Measurements from ENCODE around the gene THSD8. TPM values are rescaled to one million over a fixed set of nuclear protein-coding genes. Genes with fewer than 3 reads are reported as not detected.
A peak's percentile ranks its signal among the peaks of the same experiment; 100 is the strongest.

THSD8 gene
- total and polyA plus RNA-seq, 2 donors (not counting 1 experiment from before 2014, with no cell fraction given) = not detected

DNA sequence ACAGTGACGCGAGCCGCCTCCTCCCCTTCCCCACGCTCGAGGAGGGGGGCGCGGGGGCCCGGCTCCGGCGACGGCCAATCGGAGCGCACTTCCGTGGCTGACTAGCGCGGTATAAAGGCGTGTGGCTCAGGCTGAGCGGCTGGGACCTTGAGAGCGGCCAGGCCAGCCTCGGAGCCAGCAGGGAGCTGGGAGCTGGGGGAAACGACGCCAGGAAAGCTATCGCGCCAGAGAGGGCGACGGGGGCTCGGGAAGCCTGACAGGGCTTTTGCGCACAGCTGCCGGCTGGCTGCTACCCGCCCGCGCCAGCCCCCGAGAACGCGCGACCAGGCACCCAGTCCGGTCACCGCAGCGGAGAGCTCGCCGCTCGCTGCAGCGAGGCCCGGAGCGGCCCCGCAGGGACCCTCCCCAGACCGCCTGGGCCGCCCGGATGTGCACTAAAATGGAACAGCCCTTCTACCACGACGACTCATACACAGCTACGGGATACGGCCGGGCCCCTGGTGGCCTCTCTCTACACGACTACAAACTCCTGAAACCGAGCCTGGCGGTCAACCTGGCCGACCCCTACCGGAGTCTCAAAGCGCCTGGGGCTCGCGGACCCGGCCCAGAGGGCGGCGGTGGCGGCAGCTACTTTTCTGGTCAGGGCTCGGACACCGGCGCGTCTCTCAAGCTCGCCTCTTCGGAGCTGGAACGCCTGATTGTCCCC lies 10.4 kb upstream of the THSD8 start, which contains the start of gene JUNB:
Gene JUNB (plus strand): TSS at position 142 of the 706 bp plus-strand sequence. CDS start 286 bp downstream, at position 428.
- Histone ChIP-seq H3K4me1 (ENCODE audit: control insufficient read depth, extremely low read depth, insufficient read depth, low read length) (peaks cover 27% of the 10 kb centered on the region), H3K4me2 (ENCODE audit: extremely low read depth, insufficient read depth, low read length) (peak within 1 kb of the TSS; percentile 97), H3K36me3 (ENCODE audit: control insufficient read depth, insufficient read depth, low read length) (peaks cover 2% of the 10 kb centered on the region), H3K9ac (ENCODE audit: insufficient read depth, low read length) (peak within 1 kb of the TSS; percentile 99), H3K4me3 (replicated peaks in 1 of 4; ENCODE audit: control extremely low read depth in 1 of 4, insufficient read depth in 1 of 4, low read depth in 3 of 4, low read length in 4 of 4) (peak within 1 kb of the TSS; percentile 73 to 98 (median 94)), H2AFZ (ENCODE audit: low read length) (no peak within 1 kb of the TSS), H3K9me3 (ENCODE audit: control insufficient read depth, insufficient read depth, low read depth, low read length) (no peaks in the 10 kb centered on the region), H3K79me2 (ENCODE audit: control insufficient read depth, insufficient read depth, low read length) (peaks cover 20% of the 10 kb centered on the region), H3K27me3 (ENCODE audit: control insufficient read depth, insufficient read depth, low read length) (no peaks in the 10 kb centered on the region), H3K27ac (ENCODE audit: insufficient read depth, low read length) (peak within 1 kb of the TSS; percentile 97), H4K20me1 (ENCODE audit: control insufficient read depth, extremely low read depth, insufficient read depth, low read length) (no peaks in the 10 kb centered on the region)
- TF ChIP-seq, protein P1, sequence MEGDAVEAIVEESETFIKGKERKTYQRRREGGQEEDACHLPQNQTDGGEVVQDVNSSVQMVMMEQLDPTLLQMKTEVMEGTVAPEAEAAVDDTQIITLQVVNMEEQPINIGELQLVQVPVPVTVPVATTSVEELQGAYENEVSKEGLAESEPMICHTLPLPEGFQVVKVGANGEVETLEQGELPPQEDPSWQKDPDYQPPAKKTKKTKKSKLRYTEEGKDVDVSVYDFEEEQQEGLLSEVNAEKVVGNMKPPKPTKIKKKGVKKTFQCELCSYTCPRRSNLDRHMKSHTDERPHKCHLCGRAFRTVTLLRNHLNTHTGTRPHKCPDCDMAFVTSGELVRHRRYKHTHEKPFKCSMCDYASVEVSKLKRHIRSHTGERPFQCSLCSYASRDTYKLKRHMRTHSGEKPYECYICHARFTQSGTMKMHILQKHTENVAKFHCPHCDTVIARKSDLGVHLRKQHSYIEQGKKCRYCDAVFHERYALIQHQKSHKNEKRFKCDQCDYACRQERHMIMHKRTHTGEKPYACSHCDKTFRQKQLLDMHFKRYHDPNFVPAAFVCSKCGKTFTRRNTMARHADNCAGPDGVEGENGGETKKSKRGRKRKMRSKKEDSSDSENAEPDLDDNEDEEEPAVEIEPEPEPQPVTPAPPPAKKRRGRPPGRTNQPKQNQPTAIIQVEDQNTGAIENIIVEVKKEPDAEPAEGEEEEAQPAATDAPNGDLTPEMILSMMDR (conservative IDR thresholded peaks at IDR 0.05 in 1 of 2, IDR thresholded peaks at IDR 0.05 in 1 of 2; ENCODE audit: low read depth in 1 of 2, low read length in 2 of 2) = no peak
- no peak for TF ChIP-seq EZH2 (IDR thresholded peaks at IDR 0.05; ENCODE audit: low read length, missing control alignments)
- DNase-seq (ENCODE audit: low read depth in 2 of 2) = peak; percentile 94 to 98

DNA sequence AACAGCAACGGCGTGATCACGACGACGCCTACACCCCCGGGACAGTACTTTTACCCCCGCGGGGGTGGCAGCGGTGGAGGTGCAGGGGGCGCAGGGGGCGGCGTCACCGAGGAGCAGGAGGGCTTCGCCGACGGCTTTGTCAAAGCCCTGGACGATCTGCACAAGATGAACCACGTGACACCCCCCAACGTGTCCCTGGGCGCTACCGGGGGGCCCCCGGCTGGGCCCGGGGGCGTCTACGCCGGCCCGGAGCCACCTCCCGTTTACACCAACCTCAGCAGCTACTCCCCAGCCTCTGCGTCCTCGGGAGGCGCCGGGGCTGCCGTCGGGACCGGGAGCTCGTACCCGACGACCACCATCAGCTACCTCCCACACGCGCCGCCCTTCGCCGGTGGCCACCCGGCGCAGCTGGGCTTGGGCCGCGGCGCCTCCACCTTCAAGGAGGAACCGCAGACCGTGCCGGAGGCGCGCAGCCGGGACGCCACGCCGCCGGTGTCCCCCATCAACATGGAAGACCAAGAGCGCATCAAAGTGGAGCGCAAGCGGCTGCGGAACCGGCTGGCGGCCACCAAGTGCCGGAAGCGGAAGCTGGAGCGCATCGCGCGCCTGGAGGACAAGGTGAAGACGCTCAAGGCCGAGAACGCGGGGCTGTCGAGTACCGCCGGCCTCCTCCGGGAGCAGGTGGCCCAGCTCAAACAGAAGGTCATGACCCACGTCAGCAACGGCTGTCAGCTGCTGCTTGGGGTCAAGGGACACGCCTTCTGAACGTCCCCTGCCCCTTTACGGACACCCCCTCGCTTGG lies 9.6 kb upstream of the THSD8 start:
- peak in 1 of 2 donors; percentile 67 for DNase-seq (ENCODE audit: low read depth in 2 of 2)
- Histone ChIP-seq H3K9ac (ENCODE audit: insufficient read depth, low read length) (peak overlapping the region; percentile 99), H3K4me2 (ENCODE audit: extremely low read depth, insufficient read depth, low read length) (peak overlapping the region; percentile 72), H4K20me1 (ENCODE audit: control insufficient read depth, extremely low read depth, insufficient read depth, low read length) (no peaks in the 10 kb centered on the region), H3K4me3 (replicated peaks in 1 of 4; ENCODE audit: control extremely low read depth in 1 of 4, insufficient read depth in 1 of 4, low read depth in 3 of 4, low read length in 4 of 4) (peak overlapping the region; percentile 73 to 98 (median 94)), H2AFZ (ENCODE audit: low read length) (no peak overlapping the region), H3K79me2 (ENCODE audit: control insufficient read depth, insufficient read depth, low read length) (peaks cover 20% of the 10 kb centered on the region), H3K36me3 (ENCODE audit: control insufficient read depth, insufficient read depth, low read length) (peaks cover 2% of the 10 kb centered on the region), H3K27me3 (ENCODE audit: control insufficient read depth, insufficient read depth, low read length) (no peaks in the 10 kb centered on the region), H3K27ac (ENCODE audit: insufficient read depth, low read length) (peak overlapping the region; percentile 97), H3K9me3 (ENCODE audit: control insufficient read depth, insufficient read depth, low read depth, low read length) (no peaks in the 10 kb centered on the region), H3K4me1 (ENCODE audit: control insufficient read depth, extremely low read depth, insufficient read depth, low read length) (peaks cover 29% of the 10 kb centered on the region)
- TF ChIP-seq, protein P1 (conservative IDR thresholded peaks at IDR 0.05 in 1 of 2, IDR thresholded peaks at IDR 0.05 in 1 of 2; ENCODE audit: low read depth in 1 of 2, low read length in 2 of 2) = no peak
- TF ChIP-seq EZH2 (IDR thresholded peaks at IDR 0.05; ENCODE audit: low read length, missing control alignments) = no peak

DNA sequence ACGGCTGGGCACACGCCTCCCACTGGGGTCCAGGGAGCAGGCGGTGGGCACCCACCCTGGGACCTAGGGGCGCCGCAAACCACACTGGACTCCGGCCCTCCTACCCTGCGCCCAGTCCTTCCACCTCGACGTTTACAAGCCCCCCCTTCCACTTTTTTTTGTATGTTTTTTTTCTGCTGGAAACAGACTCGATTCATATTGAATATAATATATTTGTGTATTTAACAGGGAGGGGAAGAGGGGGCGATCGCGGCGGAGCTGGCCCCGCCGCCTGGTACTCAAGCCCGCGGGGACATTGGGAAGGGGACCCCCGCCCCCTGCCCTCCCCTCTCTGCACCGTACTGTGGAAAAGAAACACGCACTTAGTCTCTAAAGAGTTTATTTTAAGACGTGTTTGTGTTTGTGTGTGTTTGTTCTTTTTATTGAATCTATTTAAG lies 9.0 kb upstream of the THSD8 start:
- H4K20me1 ChIP-seq (ENCODE audit: control insufficient read depth, extremely low read depth, insufficient read depth, low read length) = no peaks in the 10 kb centered on the region
- H3K4me2 ChIP-seq (ENCODE audit: extremely low read depth, insufficient read depth, low read length) = peak overlapping the region; percentile 72
- H3K36me3 ChIP-seq (ENCODE audit: control insufficient read depth, insufficient read depth, low read length) = peaks cover 2% of the 10 kb centered on the region
- DNase-seq (ENCODE audit: low read depth in 2 of 2) = no peak
- H3K27ac ChIP-seq (ENCODE audit: insufficient read depth, low read length) = peak overlapping the region; percentile 97
- peaks cover 20% of the 10 kb centered on the region for H3K79me2 ChIP-seq (ENCODE audit: control insufficient read depth, insufficient read depth, low read length)
- H3K4me3 ChIP-seq (replicated peaks in 1 of 4; ENCODE audit: control extremely low read depth in 1 of 4, insufficient read depth in 1 of 4, low read depth in 3 of 4, low read length in 4 of 4) = peak overlapping the region; percentile 73 to 98 (median 94)
- H3K27me3 ChIP-seq (ENCODE audit: control insufficient read depth, insufficient read depth, low read length) = no peaks in the 10 kb centered on the region
- H3K9me3 ChIP-seq (ENCODE audit: control insufficient read depth, insufficient read depth, low read depth, low read length) = no peaks in the 10 kb centered on the region
- H3K4me1 ChIP-seq (ENCODE audit: control insufficient read depth, extremely low read depth, insufficient read depth, low read length) = peaks cover 29% of the 10 kb centered on the region
- TF ChIP-seq EZH2 (IDR thresholded peaks at IDR 0.05; ENCODE audit: low read length, missing control alignments) = no peak
- TF ChIP-seq, protein P1 (conservative IDR thresholded peaks at IDR 0.05 in 1 of 2, IDR thresholded peaks at IDR 0.05 in 1 of 2; ENCODE audit: low read depth in 1 of 2, low read length in 2 of 2) = no peak
- peak overlapping the region; percentile 99 for H3K9ac ChIP-seq (ENCODE audit: insufficient read depth, low read length)
- H2AFZ ChIP-seq (ENCODE audit: low read length) = no peak overlapping the region

Data from fibroblast of lung (primary cell).